GM12878 (cell line): ENCODE measurements around the gene SEMA5B. TPM values are rescaled to one million over a fixed set of nuclear protein-coding genes. Genes with fewer than 3 reads are reported as not detected.

Experiments
- ATAC-seq: fragments of 200-7000 bp; cut with Tn5 transposase; 3 replicates; pipeline ENCODE4 v1.9.1; 2020; ENCODE audit warnings: mild to moderate bottlenecking, moderate library complexity
- BruUV-seq: library from RNA; stranded (reverse); fragments of 400-500 nt; replicated peaks from 2 replicates; lab custom pipeline; 2021; lab: Mats Ljungman, UMichigan
- CTCF ChIA-PET: fragments of 300-600 bp; sonication (Branson Sonifier 250); formaldehyde crosslinking; extraction: SDS; loops from one replicate; lab custom pipeline; 2021; ENCODE audit warnings: inconsistent platforms; lab: Yijun Ruan, JAX
- POLR2A ChIA-PET: fragments of 350-600 bp; formaldehyde crosslinking; extraction: SDS; loops from one replicate; lab custom pipeline; 2021; ENCODE audit warnings: inconsistent platforms; lab: Charles Lee
- RAD21 ChIA-PET: fragments of 300-600 bp; sonication (Branson Sonifier 250); formaldehyde crosslinking; loops from one replicate; lab custom pipeline; 2023; ENCODE audit warnings: antibody characterized with exemption; ENCODE audit not compliant: unreplicated experiment; lab: Charles Lee
- SMC1A ChIA-PET: fragments of 300-600 bp; sonication (Branson Sonifier 250); formaldehyde crosslinking; loops from one replicate; lab custom pipeline; 2023; ENCODE audit not compliant: unreplicated experiment, uncharacterized antibody; lab: Charles Lee
- DNase-seq: peaks from one replicate; pipeline ENCODE4 v3.0.0-alpha.2; 2011; ENCODE audit warnings: low read depth, low spot score
- FAIRE-seq: peaks from 3 replicates; lab custom pipeline; 2011; peaks lifted over from hg19 to GRCh38; lab: Jason Lieb, UNC
- H2AFZ ChIP-seq: 2 replicates; pipeline ENCODE4 v1.6.0; 2011; ENCODE audit warnings: low read depth, low read length, control low read depth; ENCODE audit not compliant: control insufficient read depth
- H3K27ac ChIP-seq: 2 replicates; pipeline ENCODE4 v1.5.1; 2011; ENCODE audit warnings: control low read depth; ENCODE audit not compliant: control insufficient read depth, insufficient read depth
- H3K27me3 ChIP-seq, 2 experiments: replicated peaks in 1 of 2; 2 replicates each; pipeline versions ENCODE4 v1.6.0 to v1.6.1; 2011; ENCODE audit warnings: low read length in 1 of 2; ENCODE audit not compliant: control insufficient read depth in 2 of 2, insufficient read depth in 2 of 2
- H3K36me3 ChIP-seq, 2 experiments: 2 replicates each; pipeline ENCODE4 v1.5.1; 2011; ENCODE audit warnings: low read length in 1 of 2; ENCODE audit not compliant: control insufficient read depth in 2 of 2, insufficient read depth in 2 of 2
- H3K4me1 ChIP-seq: 2 replicates; pipeline ENCODE4 v1.6.1; 2011; ENCODE audit warnings: mild to moderate bottlenecking, low read length, moderate library complexity, mixed read lengths; ENCODE audit not compliant: control insufficient read depth, insufficient read depth
- H3K4me2 ChIP-seq: 2 replicates; pipeline ENCODE4 v1.6.0; 2011; ENCODE audit warnings: control low read depth; ENCODE audit not compliant: control insufficient read depth, insufficient read depth
- H3K4me3 ChIP-seq: fragments of 200-600 bp; sonication (generic); 2 replicates; pipeline ENCODE4 v1.5.1; 2016
- H3K79me2 ChIP-seq: 2 replicates; pipeline ENCODE4 v1.6.0; 2011; ENCODE audit warnings: low read length; ENCODE audit not compliant: control insufficient read depth, insufficient read depth
- H3K9ac ChIP-seq: 2 replicates; pipeline ENCODE4 v1.8.0; 2011; ENCODE audit warnings: low read length, control low read depth, mixed read lengths; ENCODE audit not compliant: control insufficient read depth, insufficient read depth
- H3K9me3 ChIP-seq: replicated peaks from 3 replicates; pipeline ENCODE4 v1.5.1; 2011; ENCODE audit warnings: mild to moderate bottlenecking, low read length; ENCODE audit not compliant: control insufficient read depth, insufficient read depth
- H4K20me1 ChIP-seq: 2 replicates; pipeline ENCODE4 v1.6.0; 2011; ENCODE audit not compliant: control insufficient read depth, insufficient read depth
- ELK1 ChIP-seq: IDR thresholded peaks from 2 replicates; pipeline ENCODE4 v1.6.1; 2012; ENCODE audit warnings: low read depth, low read length, improper control_type of control experiment
- MEF2A ChIP-seq: IDR thresholded peaks from 2 replicates; pipeline ENCODE4 v1.6.1; 2011; ENCODE audit warnings: low read depth, mild to moderate bottlenecking, low read length, moderate library complexity; ENCODE audit not compliant: insufficient read depth
- MEF2B ChIP-seq: fragments of 450-650 bp; IDR thresholded peaks from 2 replicates; pipeline ENCODE4 v1.6.1; 2018; ENCODE audit warnings: mild to moderate bottlenecking, moderate library complexity; ENCODE audit not compliant: partially characterized antibody, poor library complexity, severe bottlenecking
- MXI1 ChIP-seq: fragments of 150-350 bp; IDR thresholded peaks from 2 replicates; pipeline ENCODE4 v1.6.1; 2011; ENCODE audit warnings: low read depth, mild to moderate bottlenecking, inconsistent platforms, low read length, improper control_type of control experiment
- SIN3A ChIP-seq: IDR thresholded peaks from 2 replicates; pipeline ENCODE4 v1.6.1; 2012; ENCODE audit warnings: low read depth, low read length, improper control_type of control experiment
- TAF1 ChIP-seq: IDR thresholded peaks from 2 replicates; pipeline ENCODE4 v1.6.1; 2011; ENCODE audit warnings: mild to moderate bottlenecking, low read depth, low read length, borderline replicate concordance
- ZNF384 ChIP-seq: IDR thresholded peaks from 2 replicates; pipeline ENCODE4 v1.6.1; 2012; ENCODE audit warnings: low read depth, mild to moderate bottlenecking, low read length, improper control_type of control experiment, borderline replicate concordance
- WGBS: methylation state at CpG from one replicate; pipeline ENCODE4 v1.1.6; 2016; ENCODE audit warnings: low lambda C conversion rate; ENCODE audit not compliant: insufficient replicate concordance, insufficient coverage; ENCODE audit errors: missing lambda C conversion rate; 5-methylcytosine and 5-hydroxymethylcytosine counted together
- in situ Hi-C: fragments of 300-500 bp; cut with MboI; formaldehyde crosslinking; loops from 9 replicates; pipeline ENCODE4 v1.14.3; 2018; ENCODE audit warnings: mixed read lengths
- intact Hi-C: fragments of 100-400 bp; cut with micrococcal nuclease; formaldehyde crosslinking; loops from one replicate; pipeline ENCODE4 v1.14.2; 2022; ENCODE audit not compliant: unreplicated experiment
- polyA plus RNA-seq, 11 experiments: library from polyadenylated mRNA; depleted of rRNA in 4 of 11; unstranded in 6 of 11; stranded (reverse) in 5 of 11; fragments of >200 nt; fragmentation: Nextera tagmentation in 4 of 11; fragmentation: Illumina TruSeq in 1 of 11; extraction: Ambion mirVana in 4 of 11; extraction: Trizol in 1 of 11; gene quantifications; 1 replicate in 1 of 11; 2 replicates in 10 of 11; pipeline versions ENCODE4 v1.2.1 to v1.2.3, GENCODE V29; 2011 to 2016; ENCODE audit warnings: inconsistent platforms in 2 of 11, missing spikeins in 2 of 11, low read depth in 1 of 11
- total RNA-seq, 4 experiments: library from RNA; depleted of rRNA in 3 of 4; stranded (reverse); fragments of >200 nt in 3 of 4; fragmentation: Illumina TruSeq in 1 of 4; extraction: Trizol in 1 of 4; gene quantifications; 2 replicates each; pipeline versions ENCODE4 v1.2.1 to v1.2.3, GENCODE V29; 2013 to 2021

The SEMA5B gene
- total and polyA plus RNA-seq, 10 of the 15 experiments (the other 5 are each of a cell fraction or from before 2014, with no cell fraction given): 0.05 TPM; not detected in 9

- TF ChIP-seq MEF2A: no peak
- TF ChIP-seq ZNF384: no peak
- TF ChIP-seq SIN3A: no peak
- TF ChIP-seq ELK1: no peak
Observed at GRCh38 chr3:122992133-122992532, 35.4 kb downstream of the SEMA5B start (continued).

- H4K20me1 ChIP-seq: no peaks in the 10 kb centered on the region
- BruUV-seq: no TSS peak
- no peak overlapping the region for H3K4me2 ChIP-seq
- H3K4me1 ChIP-seq: no peaks in the 10 kb centered on the region
- intact Hi-C loops (no loop called here), in situ Hi-C loops (no loop called here)
- no peaks in the 10 kb centered on the region for H3K79me2 ChIP-seq
- ChIA-PET SMC1A (no interaction called here), RAD21 (no interaction called here), POLR2A (no interaction called here), CTCF (no interaction called here)
- DNase-seq (no peak), ATAC-seq (no peak), FAIRE-seq (no peak)
- no peak overlapping the region for H3K9ac ChIP-seq
- TF ChIP-seq TAF1 (no peak), MEF2B (peak; percentile 14), MXI1 (no peak)
- no peak overlapping the region for H2AFZ ChIP-seq
- no peaks in the 10 kb centered on the region for H3K36me3 ChIP-seq
- no peaks in the 10 kb centered on the region for H3K9me3 ChIP-seq
- no peak overlapping the region for H3K4me3 ChIP-seq
- WGBS: 21% methylated on average over 8 of the region's 8 CpGs
- no peak overlapping the region for H3K27ac ChIP-seq
- peaks cover 2% of the 10 kb centered on the region in 2 experiments; a peak in 3 of 4 replicates for H3K27me3 ChIP-seq
Observed at GRCh38 chr3:122991236-122991985, 36.2 kb downstream of the SEMA5B start.
